Naive thymus-derived CD8-positive, alpha-beta T cell (primary cell): ENCODE results near the gene MGAT4B. TPM values are rescaled to one million over a fixed set of nuclear protein-coding genes. Genes with fewer than 3 reads are reported as not detected.

Experiments
- ATAC-seq, 2 donors: fragments of 150-1000 bp; cut with Tn5 transposase in 1 of 2; sonication (Bioruptor Pico), chemical (Tn5 transposase) in 1 of 2; 1 replicate in 1 of 2; 2 replicates in 1 of 2; pipeline ENCODE4 v1.10.0; 2021; ENCODE audit warnings: mild to moderate bottlenecking in 2 of 2, moderate library complexity in 2 of 2
- POLR2A ChIA-PET: fragments of 350-600 bp; sonication (Branson Sonifier 250); formaldehyde crosslinking; loops from one replicate; lab custom pipeline; 2021; ENCODE audit warnings: antibody characterized with exemption; lab: Charles Lee
- DNase-seq, 10 donors: peaks; one replicate each; pipeline versions ENCODE4 v3.0.0 to v3.0.0-alpha.2; 2020 to 2022
- H3K27ac Mint-ChIP-seq, 10 donors: one replicate each; pipeline ENCODE4 v1.8.0; 2020 to 2022; ENCODE audit warnings: mild to moderate bottlenecking in 10 of 10, mixed read lengths in 10 of 10, moderate library complexity in 4 of 10, inconsistent platforms in 1 of 10
- H3K27me3 Mint-ChIP-seq, 5 donors: one replicate each; pipeline ENCODE4 v1.8.0; 2021 to 2022; ENCODE audit warnings: mixed read lengths in 5 of 5
- H3K36me3 Mint-ChIP-seq, 3 donors: one replicate each; pipeline ENCODE4 v1.8.0; 2020 to 2022; ENCODE audit warnings: mixed read lengths in 3 of 3, mild to moderate bottlenecking in 2 of 3, inconsistent platforms in 1 of 3
- H3K4me1 Mint-ChIP-seq, 4 donors: one replicate each; pipeline ENCODE4 v1.8.0; 2021 to 2022; ENCODE audit warnings: mixed read lengths in 4 of 4
- H3K4me3 Mint-ChIP-seq, 10 donors: one replicate each; pipeline ENCODE4 v1.8.0; 2020 to 2022; ENCODE audit warnings: mild to moderate bottlenecking in 10 of 10, mixed read lengths in 10 of 10, moderate library complexity in 6 of 10, inconsistent platforms in 1 of 10
- H3K9me3 Mint-ChIP-seq, 9 donors: one replicate each; pipeline ENCODE4 v1.8.0; 2020 to 2022; ENCODE audit warnings: mixed read lengths in 9 of 9, mild to moderate bottlenecking in 3 of 9, inconsistent platforms in 1 of 9, moderate library complexity in 1 of 9
- polyA plus RNA-seq, 3 donors: library from polyadenylated mRNA; unstranded; fragments of 300-500 nt; fragmentation: Illumina TruSeq; gene quantifications; one replicate each; pipeline ENCODE4 v1.2.3, GENCODE V29; 2021
- total RNA-seq, 8 experiments: library from RNA in 2 of 8; stranded (reverse) in 2 of 8; gene quantifications; one replicate each; pipeline ENCODE4 v1.2.3 and lab custom pipeline; 2021 to 2026

The MGAT4B gene
- total and polyA plus RNA-seq, 5 experiments from 2014 or later: 7.8 to 175 (median 20.9) TPM

GRCh38 chr5:179823937-179824744, 17.5 kb upstream of the MGAT4B start:
- DNase-seq (no peak), ATAC-seq (no peak)
- Mint-ChIP-seq H3K4me3 (peak overlapping the region in 4 of 10 donors; percentile 4 to 52 (median 28)), H3K27me3 (peaks cover 0 to 2% (median 0%) of the 10 kb centered on the region in 5 donors), H3K27ac (peak overlapping the region in 4 of 10 donors; percentile 44 to 89 (median 76)), H3K9me3 (no peaks in the 10 kb centered on the region), H3K4me1 (peaks cover 33 to 56% (median 50%) of the 10 kb centered on the region in 4 donors), H3K36me3 (peaks cover 0 to 64% (median 10%) of the 10 kb centered on the region in 3 donors)
- POLR2A ChIA-PET: interaction anchor here (0.6 to 6.8 kb wide), 7 partner anchors 10 to 38 kb away, joined by 3 to 154 read pairs (median 3); partner anchors contain the start of gene MGAT4B

- POLR2A ChIA-PET: interaction anchor here (0.6 to 6.8 kb wide), 11 partner anchors 9 to 199 kb away, joined by 3 to 154 read pairs (median 4); partner anchors contain the start of genes HNRNPH1, LTC4S, MGAT4B and MRNIP
- peak overlapping the region; percentile 92 to 99 (median 98) for H3K27ac Mint-ChIP-seq
- no peak for ATAC-seq
- H3K9me3 Mint-ChIP-seq: no peaks in the 10 kb centered on the region
- H3K4me1 Mint-ChIP-seq: peaks cover 34 to 62% (median 58%) of the 10 kb centered on the region in 4 donors
- H3K4me3 Mint-ChIP-seq: peak overlapping the region; percentile 92 to 99 (median 95)
- no peak for DNase-seq
- H3K27me3 Mint-ChIP-seq: peaks cover 0 to 2% (median 0%) of the 10 kb centered on the region in 5 donors
- peaks cover 0 to 49% (median 4%) of the 10 kb centered on the region in 3 donors for H3K36me3 Mint-ChIP-seq
Observed at GRCh38 chr5:179822444-179822990, 15.9 kb upstream of the MGAT4B start.

- Mint-ChIP-seq H3K4me3 (peak overlapping the region; percentile 92 to 99 (median 95)), H3K27me3 (peaks cover 0 to 2% (median 0%) of the 10 kb centered on the region in 5 donors), H3K27ac (peak overlapping the region; percentile 92 to 99 (median 98)), H3K4me1 (peaks cover 34 to 63% (median 61%) of the 10 kb centered on the region in 4 donors), H3K9me3 (no peaks in the 10 kb centered on the region), H3K36me3 (peaks cover 0 to 44% (median 4%) of the 10 kb centered on the region in 3 donors)
- POLR2A ChIA-PET: interaction anchor here (0.7 to 6.8 kb wide), 11 partner anchors 9 to 198 kb away, joined by 3 to 154 read pairs (median 4); partner anchors contain the start of genes HNRNPH1, LTC4S, MGAT4B and MRNIP
- DNase-seq: no peak
- no peak for ATAC-seq
Observed at GRCh38 chr5:179822059-179822432, 15.4 kb upstream of the MGAT4B start.

GRCh38 chr5:179821298-179822058, 14.8 kb upstream of the MGAT4B start:
- Mint-ChIP-seq H3K27me3 (peaks cover 0 to 2% (median 0%) of the 10 kb centered on the region in 5 donors), H3K36me3 (peaks cover 0 to 38% (median 4%) of the 10 kb centered on the region in 3 donors), H3K4me1 (peaks cover 32 to 60% (median 58%) of the 10 kb centered on the region in 4 donors), H3K4me3 (peak overlapping the region; percentile 92 to 99 (median 95)), H3K9me3 (no peaks in the 10 kb centered on the region), H3K27ac (peak overlapping the region; percentile 92 to 99 (median 98))
- peak; percentile 57 to 68 for ATAC-seq
- DNase-seq: peak; percentile 82 to 94 (median 88)
- POLR2A ChIA-PET: interaction anchor here (0.7 to 6.8 kb wide), 15 partner anchors 8 to 198 kb away, joined by 3 to 154 read pairs (median 8); partner anchors contain the start of genes HNRNPH1, LTC4S, MGAT4B and MRNIP

GRCh38 chr5:179820483-179821297, 14.0 kb upstream of the MGAT4B start, which contains the start of gene SQSTM1:
SQSTM1 (plus strand) TSS chr5:179820905; CDS start chr5:179820937, 32 bp downstream.
- POLR2A ChIA-PET: interaction anchor here (0.6 to 6.8 kb wide), 12 partner anchors 10 to 197 kb away, joined by 3 to 154 read pairs (median 11); partner anchors contain the start of genes HNRNPH1, LTC4S, MAML1 and MGAT4B
- Mint-ChIP-seq H3K4me1 (peaks cover 33 to 63% (median 60%) of the 10 kb centered on the region in 4 donors), H3K27me3 (peaks cover 0 to 2% (median 0%) of the 10 kb centered on the region in 5 donors), H3K4me3 (peak within 1 kb of the TSS; percentile 92 to 99 (median 95)), H3K27ac (peak within 1 kb of the TSS; percentile 92 to 99 (median 98)), H3K9me3 (no peaks in the 10 kb centered on the region), H3K36me3 (peaks cover 0 to 31% (median 4%) of the 10 kb centered on the region in 3 donors)
- peak; percentile 69 to 87 (median 82) for DNase-seq
- ATAC-seq: peak; percentile 47 to 54

GRCh38 chr5:179820127-179820482, 13.4 kb upstream of the MGAT4B start:
- DNase-seq (peak in 1 of 10 donors; percentile 32), ATAC-seq (no peak)
- H3K27me3 Mint-ChIP-seq: peaks cover 0 to 2% (median 0%) of the 10 kb centered on the region in 5 donors
- POLR2A ChIA-PET: interaction anchor here (0.6 to 6.8 kb wide), 13 partner anchors 9 to 1193 kb away, joined by 3 to 154 read pairs (median 10); partner anchors contain the start of genes CLK4, HNRNPH1, LTC4S and MAML1
- H3K36me3 Mint-ChIP-seq: peaks cover 0 to 28% (median 4%) of the 10 kb centered on the region in 3 donors
- H3K4me1 Mint-ChIP-seq: peaks cover 32 to 66% (median 58%) of the 10 kb centered on the region in 4 donors
- no peaks in the 10 kb centered on the region for H3K9me3 Mint-ChIP-seq
- H3K27ac Mint-ChIP-seq: peak overlapping the region; percentile 85 to 94 (median 89)
- peak overlapping the region; percentile 74 to 97 (median 84) for H3K4me3 Mint-ChIP-seq

GRCh38 chr5:179819296-179820126, 12.8 kb upstream of the MGAT4B start:
- Mint-ChIP-seq H3K4me3 (peak overlapping the region; percentile 74 to 97 (median 84)), H3K27ac (peak overlapping the region; percentile 85 to 94 (median 89)), H3K4me1 (peaks cover 29 to 61% (median 52%) of the 10 kb centered on the region in 4 donors), H3K27me3 (peaks cover 0 to 2% (median 0%) of the 10 kb centered on the region in 5 donors), H3K36me3 (peaks cover 0 to 22% (median under 1%) of the 10 kb centered on the region in 3 donors), H3K9me3 (no peaks in the 10 kb centered on the region)
- DNase-seq (peak in 3 of 10 donors; percentile 28 to 40 (median 39)), ATAC-seq (peak; percentile 1 to 7)
- POLR2A ChIA-PET: interaction anchor here (0.6 to 6.8 kb wide), 15 partner anchors 8 to 1193 kb away, joined by 3 to 154 read pairs (median 4); partner anchors contain the start of genes CLK4, HNRNPH1, LTC4S and MAML1

GRCh38 chr5:179818746-179819295, 12.2 kb upstream of the MGAT4B start:
- H3K27me3 Mint-ChIP-seq: peaks cover 0 to 2% (median 0%) of the 10 kb centered on the region in 5 donors
- H3K4me1 Mint-ChIP-seq: peaks cover 28 to 55% (median 50%) of the 10 kb centered on the region in 4 donors
- ATAC-seq: peak; percentile 42 to 63
- no peaks in the 10 kb centered on the region for H3K9me3 Mint-ChIP-seq
- H3K36me3 Mint-ChIP-seq: peaks cover 0 to 16% (median 0%) of the 10 kb centered on the region in 3 donors
- POLR2A ChIA-PET: interaction anchor here (0.6 to 6.8 kb wide), 9 partner anchors 8 to 96 kb away, joined by 3 to 154 read pairs (median 12); partner anchors contain the start of genes LTC4S, MAML1 and MGAT4B
- peak; percentile 63 to 92 (median 77) for DNase-seq
- H3K4me3 Mint-ChIP-seq: peak overlapping the region; percentile 73 to 95 (median 84)
- H3K27ac Mint-ChIP-seq: peak overlapping the region; percentile 41 to 94 (median 86)

- no peaks in the 10 kb centered on the region for H3K9me3 Mint-ChIP-seq
- peak overlapping the region; percentile 47 to 94 (median 84) for H3K27ac Mint-ChIP-seq
- ATAC-seq (no peak), DNase-seq (no peak)
- peaks cover 0 to 12% (median 0%) of the 10 kb centered on the region in 3 donors for H3K36me3 Mint-ChIP-seq
- H3K4me1 Mint-ChIP-seq: peaks cover 26 to 54% (median 46%) of the 10 kb centered on the region in 4 donors
- peaks cover 0 to 2% (median 0%) of the 10 kb centered on the region in 5 donors for H3K27me3 Mint-ChIP-seq
- POLR2A ChIA-PET: interaction anchor here (0.7 to 6.8 kb wide), 8 partner anchors 9 to 164 kb away, joined by 3 to 154 read pairs (median 5); partner anchors contain the start of genes LTC4S and MGAT4B
- peak overlapping the region; percentile 73 to 95 (median 84) for H3K4me3 Mint-ChIP-seq
Observed at GRCh38 chr5:179817890-179818745, 11.5 kb upstream of the MGAT4B start.
